Bone marrow (tissue), 2 donors: ENCODE data around the gene AREL1.
"Not testable (repeated sequence)": the region's sequence is repeated elsewhere in the genome, so short reads cannot be mapped to it uniquely, and the experiment has no call there.

Source experiments
- DNase-seq, 2 donors: peaks; one replicate each; lab custom pipeline; 2025; lab: John Stamatoyannopoulos, UW

Gene AREL1, protein sequence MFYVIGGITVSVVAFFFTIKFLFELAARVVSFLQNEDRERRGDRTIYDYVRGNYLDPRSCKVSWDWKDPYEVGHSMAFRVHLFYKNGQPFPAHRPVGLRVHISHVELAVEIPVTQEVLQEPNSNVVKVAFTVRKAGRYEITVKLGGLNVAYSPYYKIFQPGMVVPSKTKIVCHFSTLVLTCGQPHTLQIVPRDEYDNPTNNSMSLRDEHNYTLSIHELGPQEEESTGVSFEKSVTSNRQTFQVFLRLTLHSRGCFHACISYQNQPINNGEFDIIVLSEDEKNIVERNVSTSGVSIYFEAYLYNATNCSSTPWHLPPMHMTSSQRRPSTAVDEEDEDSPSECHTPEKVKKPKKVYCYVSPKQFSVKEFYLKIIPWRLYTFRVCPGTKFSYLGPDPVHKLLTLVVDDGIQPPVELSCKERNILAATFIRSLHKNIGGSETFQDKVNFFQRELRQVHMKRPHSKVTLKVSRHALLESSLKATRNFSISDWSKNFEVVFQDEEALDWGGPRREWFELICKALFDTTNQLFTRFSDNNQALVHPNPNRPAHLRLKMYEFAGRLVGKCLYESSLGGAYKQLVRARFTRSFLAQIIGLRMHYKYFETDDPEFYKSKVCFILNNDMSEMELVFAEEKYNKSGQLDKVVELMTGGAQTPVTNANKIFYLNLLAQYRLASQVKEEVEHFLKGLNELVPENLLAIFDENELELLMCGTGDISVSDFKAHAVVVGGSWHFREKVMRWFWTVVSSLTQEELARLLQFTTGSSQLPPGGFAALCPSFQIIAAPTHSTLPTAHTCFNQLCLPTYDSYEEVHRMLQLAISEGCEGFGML

DNA sequence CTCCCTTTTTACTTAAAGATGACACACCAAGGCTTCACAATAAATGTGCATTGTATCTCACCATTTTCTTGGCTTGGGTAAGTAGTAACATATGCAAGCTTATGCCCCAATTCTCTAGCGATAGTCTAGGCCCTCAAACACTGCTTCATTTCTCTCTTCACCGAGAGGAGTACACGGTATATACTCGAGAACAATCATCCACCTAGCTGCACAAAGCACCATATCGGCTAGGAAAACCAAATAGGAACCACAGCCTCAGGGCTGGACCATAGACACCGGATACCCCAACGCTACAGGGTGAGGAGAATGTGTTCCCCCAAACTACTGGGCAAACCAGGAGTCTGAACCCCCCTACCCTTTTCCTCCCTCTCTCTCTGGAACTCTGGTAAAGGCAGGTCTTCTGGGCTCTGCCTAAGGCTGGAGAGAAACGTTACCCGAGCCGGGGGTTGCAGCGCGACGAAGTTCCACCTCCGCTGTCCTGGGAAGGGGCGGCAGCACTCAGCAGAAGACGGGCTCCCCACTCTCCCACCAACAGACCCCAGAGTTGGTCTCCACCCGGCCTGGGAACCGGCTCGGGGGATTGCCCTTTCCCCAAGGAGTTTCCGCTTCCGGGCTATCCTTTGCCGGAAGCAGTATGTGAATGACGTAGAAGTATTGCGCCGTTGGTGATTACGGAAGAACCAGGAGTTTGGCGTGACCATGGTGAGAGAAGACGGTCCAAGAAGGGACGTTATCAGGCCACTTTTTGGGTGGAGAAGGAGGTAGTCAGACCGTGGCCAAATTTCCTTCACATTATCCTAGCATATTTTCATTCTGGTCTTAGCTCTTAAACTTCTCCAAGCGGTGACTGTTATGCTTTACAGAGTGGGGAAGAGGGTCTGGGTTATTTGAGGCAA, at the start of gene AREL1, which contains the start of gene FCF1:
TSS of gene AREL1 (minus strand) at position 582 of the 896 bp plus-strand sequence. CDS start 27,465 bp downstream, outside the sequence.
TSS of gene FCF1 (plus strand) at position 646 of the 896 bp plus-strand sequence. CDS start at position 700, 54 bp downstream.
- DNase-seq = no peak

DNA sequence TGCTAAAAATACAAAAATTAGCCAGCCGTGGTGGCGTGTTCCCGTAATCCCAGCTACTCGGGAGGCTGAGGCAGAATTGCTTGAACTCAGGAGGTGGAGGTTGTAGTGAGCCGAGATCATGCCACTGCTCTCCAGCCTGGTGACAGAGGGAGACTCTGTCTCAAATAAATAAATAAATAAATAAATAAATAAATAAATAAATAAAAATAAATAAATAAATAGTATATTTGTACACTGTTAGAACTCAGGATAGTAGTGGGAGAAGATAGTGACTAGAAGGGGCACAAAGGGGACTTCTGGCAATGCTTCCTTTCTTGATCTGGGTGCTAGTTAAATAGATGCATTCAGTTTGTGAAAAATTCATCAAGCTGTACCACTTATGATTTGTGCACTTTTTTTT, 45.6 kb upstream of the AREL1 start:
- DNase-seq = not testable (repeated sequence)

DNA sequence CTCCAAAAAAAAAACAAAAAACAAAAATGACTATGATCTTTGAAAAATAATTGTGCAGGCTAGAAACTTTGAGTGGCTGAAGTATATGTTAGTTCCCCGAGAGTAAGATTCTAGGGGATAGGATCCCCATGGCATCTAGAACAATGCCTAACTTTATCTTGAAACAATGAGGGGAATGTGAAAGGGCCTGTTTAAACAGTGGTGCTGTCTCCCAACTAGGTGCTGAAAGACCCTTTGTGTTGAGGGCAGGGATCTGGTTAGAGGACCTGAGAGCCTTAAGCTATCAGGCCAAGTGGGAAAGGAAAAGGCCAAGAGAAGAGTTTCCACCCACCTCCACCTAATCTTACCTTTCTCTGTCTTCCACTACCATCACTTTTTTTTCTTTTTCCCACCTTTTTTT, 43.4 kb upstream of the AREL1 start:
- no peak for DNase-seq

DNA sequence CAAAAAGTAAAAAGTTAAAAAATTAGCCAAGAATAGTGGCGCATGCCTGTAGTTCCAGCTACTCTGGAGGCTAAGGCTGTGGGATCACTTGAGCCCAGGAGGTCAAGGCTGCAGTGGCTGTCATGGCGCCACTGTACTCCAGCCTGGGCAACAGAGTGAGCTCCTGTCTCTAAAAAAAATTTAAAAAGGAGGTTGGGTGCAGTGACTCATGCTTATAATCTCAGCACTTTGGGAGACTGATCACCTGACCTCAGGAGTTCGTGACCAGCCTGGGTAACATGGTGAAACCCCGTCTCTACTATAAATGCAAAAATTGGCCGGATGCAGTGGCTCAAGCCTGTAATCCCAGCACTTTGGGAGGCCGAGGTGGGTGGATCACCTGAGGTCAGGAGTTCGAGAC, 42.0 kb upstream of the AREL1 start:
- no peak for DNase-seq

DNA sequence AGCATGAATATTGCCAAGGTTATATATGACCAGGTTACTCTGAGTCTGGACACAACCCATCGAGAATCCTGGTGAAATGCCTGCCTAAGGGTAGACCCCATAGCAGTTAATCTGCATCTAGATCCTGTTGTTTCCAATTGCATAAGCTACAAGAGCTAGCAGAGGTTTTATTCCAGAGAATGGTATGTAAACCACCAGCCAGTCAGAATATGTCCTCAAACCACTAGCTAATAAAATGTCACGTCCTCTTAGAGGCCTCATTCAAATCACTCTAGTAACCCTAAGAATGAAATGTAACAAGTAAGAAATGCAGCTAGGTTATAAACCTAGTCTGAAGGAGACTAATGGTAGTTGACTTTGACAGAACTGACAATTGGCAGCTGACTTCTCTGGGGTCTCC, 41.3 kb upstream of the AREL1 start:
- DNase-seq = no peak

DNA sequence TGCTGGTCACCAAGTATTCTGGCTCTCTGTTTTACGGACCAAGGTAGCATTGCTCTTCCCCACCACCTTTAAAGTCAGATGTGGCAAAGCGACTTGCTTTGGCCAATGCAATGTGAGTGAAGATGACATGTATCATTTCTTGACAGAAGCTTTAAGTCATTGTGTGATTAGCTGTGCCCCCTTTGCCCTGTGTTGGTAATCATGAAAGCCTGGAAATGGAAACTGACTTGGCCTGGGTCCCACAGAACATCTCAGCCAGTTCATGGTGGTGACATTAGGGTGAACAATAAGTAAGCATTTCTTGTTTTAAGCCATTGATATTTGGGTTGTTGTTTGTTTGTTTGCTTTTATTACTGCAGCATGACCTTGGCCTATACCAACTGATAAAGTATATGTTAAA, 34.4 kb upstream of the AREL1 start:
- DNase-seq = no peak

DNA sequence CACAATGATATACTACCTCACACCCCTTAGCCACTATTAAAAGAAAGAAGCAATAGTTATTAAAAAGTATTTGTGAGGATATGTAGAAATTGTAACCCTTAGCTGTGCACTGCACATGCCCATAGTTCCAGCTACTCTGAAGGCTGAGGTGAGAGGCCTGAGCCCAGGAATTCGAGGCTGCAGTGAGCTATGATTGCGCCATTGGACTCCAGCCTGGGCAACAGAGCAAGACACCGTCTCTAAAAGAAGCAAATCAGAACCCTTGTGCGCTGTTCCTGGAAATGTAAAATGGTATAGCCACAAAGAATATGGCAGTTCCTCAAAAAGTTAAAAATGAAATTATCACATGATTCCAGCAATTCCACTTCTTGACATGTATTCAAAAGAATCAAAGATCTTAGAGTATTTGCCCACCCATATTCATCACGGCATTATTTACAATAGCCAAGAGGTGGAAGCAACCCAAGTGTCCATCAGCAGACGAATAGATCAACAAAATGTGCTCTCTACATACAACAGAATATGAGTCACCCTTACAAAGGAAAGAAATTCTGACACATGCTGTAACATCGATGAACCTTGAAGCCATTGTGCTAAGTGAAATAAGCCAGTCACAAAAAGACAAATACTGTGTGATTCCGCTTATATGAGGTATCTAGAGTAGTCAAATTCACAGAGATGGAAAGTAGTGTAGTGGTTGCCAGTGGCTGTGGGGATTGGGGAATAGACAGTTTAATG, 26.6 kb upstream of the AREL1 start:
- DNase-seq = no peak

DNA sequence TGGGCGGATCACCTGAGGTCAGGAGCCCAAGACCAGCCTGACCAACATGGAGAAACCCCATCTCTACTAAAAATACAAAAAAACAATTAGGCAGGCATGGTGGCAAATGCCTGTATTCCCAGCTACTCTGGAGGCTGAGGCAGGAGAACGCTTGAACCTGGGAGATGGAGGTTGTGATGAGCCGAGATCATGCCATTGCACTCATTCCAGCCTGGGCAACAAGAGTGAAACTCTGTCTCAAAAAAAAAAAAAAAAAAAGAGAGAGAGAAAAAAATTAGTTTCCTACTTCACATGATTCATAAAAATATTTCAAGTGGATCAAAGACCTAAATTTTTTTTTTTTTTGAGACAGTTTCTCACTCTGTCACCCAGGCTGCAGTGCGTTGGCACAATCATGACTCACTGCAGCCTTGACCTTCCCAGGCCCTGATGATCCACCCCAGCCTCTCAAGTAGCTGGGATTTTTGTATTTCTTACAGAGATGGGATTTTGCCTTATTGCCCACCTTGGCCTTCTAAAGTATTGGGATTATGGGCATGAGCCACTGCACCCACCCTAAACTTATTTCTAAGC, 25.0 kb upstream of the AREL1 start:
- no peak for DNase-seq

DNA sequence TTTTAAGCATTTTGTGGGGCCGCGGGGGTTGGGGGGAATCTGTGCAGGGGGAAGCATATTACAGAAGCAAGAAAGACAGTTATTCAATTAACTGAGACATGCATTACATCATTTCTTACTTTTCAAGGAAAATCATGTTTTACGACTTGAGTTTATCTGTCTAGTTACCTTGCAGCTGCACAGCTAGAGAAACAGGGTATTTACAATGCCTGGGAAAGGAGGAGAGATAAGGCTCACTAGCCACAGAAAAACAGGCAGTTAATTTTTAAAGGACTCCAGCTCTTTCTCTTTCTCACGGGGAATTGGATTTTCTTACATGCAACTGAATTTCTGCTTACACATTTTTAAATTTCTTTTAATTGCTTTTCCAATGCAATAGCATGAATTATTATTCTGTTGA, 22.2 kb upstream of the AREL1 start:
- no peak for DNase-seq

DNA sequence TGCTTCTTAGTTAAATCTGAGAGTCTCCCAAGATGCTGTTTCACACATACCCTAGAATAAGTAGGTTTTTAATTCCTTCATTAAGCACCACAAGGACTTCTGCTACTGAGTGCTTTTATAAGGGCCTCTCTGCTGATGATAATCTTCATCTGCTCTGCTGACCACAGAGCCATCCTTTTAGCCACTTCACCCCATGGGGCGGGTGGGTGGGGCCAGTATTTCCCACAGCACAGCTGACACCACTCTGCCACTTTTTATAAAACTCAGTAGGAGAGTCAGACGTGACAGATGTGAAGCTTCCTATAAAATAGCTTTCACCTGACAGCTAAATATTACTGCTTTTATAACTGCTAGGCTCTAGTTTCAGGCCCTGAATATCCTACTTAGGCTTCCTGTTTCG, 20.3 kb upstream of the AREL1 start:
- DNase-seq = no peak

DNA sequence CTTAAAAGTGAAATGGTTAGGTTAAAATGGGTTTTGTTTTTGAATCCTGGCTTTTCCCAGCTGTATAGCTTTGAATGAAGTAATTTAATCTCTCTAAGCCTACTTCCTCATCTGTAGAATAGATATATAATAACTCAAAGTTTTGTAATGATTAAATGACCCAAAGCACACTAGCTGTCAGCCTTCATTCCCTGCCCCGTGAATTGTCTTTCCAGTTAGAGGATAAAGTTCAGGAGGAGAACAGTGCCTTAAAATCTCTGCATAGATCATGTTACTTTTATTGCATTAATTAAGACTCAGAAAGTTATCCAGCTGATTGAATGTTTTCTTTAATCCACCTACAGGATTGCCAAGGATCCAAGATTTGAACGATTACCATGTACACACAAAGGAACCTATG, 19.5 kb upstream of the AREL1 start:
- no peak for DNase-seq

DNA sequence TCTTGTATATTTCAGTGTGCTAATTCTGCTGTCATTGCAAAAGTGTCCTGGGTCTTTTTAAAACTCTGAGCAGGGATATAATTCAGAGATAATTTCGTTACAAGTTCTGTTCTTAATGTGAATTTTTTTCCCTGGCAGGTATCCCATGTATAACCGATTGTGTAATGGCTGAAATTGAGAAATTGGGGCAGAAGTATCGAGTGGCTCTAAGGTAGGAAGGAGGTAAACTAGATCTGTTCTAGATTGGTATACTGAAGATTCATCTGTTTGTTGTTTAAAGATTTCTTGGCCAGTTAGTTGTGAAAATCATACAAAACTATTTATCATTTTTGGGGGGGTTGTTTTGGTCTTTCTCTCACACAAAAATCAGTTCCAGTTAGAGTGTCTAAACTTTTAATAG, 10.3 kb upstream of the AREL1 start:
- DNase-seq = no peak

DNA sequence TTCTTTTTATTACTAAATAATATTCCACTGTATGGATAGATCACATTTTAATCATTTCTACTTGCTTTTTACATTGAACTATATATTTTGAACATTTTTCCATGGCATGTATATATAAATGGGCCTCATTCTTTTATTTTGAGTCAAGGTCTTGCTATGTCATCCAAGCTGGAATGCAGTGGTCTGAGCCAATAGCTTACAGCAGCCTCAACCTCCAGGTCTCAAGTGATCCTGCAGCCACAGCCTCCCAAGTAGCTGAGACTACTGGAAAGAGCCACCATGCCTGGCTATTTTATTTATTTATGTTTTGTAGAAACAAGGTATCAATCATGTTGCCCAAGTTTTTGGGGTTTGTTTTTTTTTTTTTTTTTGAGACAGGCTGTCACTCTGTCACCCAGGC, 7.6 kb upstream of the AREL1 start:
- DNase-seq = no peak

DNA sequence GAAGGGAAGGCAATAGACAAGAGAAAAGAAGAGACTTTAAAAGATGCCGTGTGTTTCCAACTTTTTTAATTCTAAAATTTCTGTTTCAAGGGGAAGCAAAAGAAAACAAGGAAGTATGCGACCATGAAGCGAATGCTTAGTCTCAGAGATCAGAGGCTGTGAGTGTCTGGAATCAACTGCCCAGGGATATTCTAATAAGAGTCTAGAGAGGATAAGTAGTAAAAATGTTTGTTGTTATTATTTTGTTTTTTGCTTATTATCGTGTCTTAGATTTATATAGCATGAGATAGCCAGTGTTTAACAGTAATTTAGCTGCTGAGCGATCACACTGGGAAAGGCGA, 485 bp upstream of the AREL1 start:
- DNase-seq = no peak

DNA sequence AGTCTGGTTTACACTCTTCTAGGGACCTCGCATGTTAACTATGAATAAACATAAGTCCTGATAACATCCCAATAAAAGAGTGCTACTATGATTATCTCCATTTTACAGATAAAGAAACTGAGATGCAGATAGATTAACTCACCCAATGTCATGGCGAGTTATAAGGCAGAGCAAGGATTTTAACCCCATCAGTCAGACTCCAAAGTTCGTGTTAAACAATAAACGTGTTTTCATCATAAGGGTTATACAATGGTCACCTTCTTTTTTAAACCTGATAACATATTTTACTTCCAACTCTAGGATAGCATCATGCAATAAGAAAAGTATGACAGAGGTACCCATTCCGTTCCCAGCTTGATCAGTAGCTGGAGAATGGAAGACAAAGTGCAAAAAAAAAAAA, 1.2 kb downstream of the AREL1 start:
- DNase-seq = no peak

DNA sequence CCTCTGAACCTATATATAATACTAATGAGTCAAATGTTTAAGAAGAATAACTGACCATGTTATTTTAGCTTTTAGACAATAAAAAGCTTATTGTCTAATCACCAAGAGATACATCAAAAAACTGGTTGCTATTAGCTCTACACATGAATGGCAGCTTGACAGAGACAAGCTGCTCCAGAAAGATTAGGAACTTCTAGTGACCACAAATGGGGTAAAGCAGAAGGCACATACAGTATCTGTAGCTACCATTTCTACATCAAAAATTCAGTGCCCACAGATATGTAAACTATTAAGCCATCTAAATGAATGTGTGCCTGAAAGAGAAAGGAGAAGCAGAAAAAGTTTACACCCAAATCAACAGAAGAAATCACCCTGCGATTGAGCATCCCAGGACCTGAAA, 2.4 kb downstream of the AREL1 start:
- DNase-seq = no peak

DNA sequence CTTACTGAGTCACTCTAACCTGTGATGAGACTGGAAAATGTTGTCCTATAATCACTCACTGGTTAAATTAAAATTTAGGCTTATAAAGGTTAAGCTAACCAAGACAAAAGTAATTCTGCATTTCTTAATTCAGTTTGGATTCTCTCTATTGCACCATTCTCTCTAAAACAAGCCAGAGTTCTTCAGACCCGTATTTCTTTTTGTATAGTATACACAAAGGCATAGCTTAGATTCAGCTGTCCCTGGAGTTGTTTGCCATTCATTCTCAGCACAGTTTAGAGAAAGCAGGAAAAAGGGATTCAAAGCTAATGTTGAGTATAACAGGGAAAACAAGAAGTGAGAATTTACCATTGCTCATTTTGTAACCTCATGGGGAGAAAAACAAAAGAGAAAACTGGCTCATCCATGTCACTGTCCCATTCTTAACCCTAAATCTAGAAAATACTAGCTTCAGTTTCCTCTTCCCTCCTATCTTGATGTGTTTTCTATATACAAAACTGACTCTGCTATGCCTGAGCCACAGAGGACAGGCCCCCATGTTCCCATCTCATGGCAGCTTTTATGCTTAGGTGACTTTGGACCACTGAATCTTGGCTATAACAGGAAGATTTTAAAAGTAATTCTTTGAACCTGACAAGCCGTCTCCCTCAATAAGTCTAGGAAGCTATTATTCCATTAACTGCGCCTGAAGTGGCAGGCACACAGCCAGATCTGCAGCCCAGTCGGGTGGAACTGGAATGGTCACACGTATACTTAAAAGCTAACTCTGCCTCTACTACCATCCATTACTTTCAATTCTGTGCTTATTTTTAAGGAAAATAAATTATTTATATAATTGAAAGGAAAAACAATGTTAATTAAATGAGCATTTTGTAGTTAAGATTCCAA, 7.0 kb downstream of the AREL1 start:
- no peak for DNase-seq

DNA sequence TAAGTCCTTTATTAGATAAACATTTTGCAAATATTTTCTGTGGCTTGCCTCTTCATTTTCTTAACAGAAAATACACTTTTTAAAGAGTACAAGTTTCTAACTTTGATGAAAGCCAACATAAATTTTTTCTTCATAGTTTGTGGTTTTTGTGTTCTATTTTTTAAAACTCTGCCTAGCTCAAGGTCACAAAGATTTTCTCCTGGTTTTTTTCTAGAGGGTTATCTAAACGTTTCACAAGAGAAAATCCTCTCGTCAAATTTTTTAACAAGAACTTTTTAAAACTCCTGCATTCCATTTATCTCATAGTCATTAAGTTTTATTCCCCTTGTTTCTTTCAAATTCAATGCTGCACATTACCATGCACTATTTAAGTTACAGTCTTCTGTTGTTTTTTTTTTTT, 8.2 kb downstream of the AREL1 start:
- no peak for DNase-seq

DNA sequence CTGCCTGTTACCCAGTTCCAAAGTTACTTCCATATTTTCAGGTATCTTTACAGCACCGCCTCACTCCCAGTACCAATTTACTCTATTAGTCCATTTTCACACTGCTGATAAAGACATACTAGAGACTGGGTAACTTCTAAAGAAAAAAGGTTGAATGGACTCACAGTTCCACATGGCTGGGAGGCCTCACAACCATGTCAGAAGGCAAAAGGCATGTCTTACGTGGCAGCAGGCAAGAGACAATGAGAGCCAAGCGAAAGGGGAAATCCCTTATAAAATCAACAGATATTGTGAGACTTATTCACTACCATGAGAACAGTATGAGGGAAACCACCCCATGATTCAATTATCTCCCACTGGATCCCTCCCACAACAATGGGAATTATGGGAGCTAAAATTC, 9.8 kb downstream of the AREL1 start:
- no peak for DNase-seq

DNA sequence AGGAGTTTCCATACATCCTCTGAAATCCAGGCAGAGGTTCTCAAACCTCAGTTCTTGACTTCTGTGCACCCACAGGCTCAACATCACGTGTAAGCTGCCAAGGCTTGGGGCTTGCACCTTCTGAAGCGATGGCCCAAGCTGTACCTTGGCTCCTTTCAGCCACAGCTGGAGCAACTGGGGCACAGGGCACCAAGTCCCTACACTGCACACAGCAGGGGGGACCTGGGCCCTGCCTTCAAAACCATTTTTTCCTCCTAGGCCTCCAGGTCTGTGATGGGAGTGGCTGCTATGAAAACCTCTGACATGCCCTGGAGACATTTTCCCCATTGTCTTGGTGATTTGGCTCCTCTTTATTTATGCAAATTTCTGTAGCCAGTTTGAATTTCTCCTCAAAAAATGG, 10.6 kb downstream of the AREL1 start:
- no peak for DNase-seq
